HG03103 (cell line): ENCODE data around the gene CAMK2A.

ENCODE experiments used
- ATAC-seq: cut with Tn5 transposase; IDR thresholded peaks from one replicate; pipeline ENCODE4 v1.9.1; 2021; ENCODE audit warnings: low read depth; ENCODE audit not compliant: unreplicated experiment

CAMK2A gene

GRCh38 chr5:150195736-150196485 is 93.7 kb downstream of the CAMK2A start:
- ATAC-seq, result no peak

- ATAC-seq, result no peak
These were observed 97.1 kb downstream of the CAMK2A start for GRCh38 chr5:150192462-150192861.

DNA sequence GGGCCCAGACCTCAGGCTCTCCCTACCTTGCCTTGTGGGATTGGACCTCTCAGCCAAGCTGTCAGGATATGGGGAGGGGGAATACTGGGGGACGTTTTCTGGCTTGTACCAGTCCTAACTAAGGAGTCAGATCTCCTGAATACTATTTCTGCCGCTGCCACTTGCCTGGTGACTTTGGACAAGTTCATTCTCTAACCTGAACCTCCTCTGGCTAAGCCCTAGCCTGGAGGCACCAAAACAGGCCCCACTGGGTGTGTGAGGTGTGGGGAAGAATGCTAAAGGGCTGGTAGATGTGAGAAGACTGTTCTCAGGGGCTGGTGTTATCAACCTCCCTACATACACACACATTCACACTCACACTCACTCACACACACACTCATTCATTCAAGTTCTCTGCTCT is 98.6 kb downstream of the CAMK2A start:
- ATAC-seq, result no peak

DNA sequence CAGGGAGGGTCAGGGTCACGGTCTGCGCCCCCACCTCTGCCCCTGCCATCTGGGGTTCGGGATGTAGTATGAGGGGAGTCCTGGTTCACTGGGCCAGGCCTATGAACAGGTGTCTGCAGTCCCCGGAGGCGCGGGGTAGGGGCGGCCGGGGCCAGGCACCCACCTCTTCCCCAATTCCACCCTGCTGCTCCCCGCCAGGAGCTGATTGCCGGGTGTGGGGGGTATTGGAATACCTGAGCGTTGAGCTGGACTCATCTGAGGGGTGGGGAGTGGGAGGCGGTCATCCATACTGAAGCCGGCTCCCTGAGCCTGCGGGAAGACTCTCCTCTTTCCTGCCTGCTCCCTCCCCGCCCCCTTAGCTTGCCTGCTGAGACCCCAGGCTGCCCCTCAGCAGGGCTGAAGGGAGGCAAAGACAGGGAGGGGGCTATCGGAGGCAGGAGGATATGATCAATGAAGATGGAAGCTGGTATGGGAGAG is 99.0 kb downstream of the CAMK2A start:
- ATAC-seq, result no peak

- no peak for ATAC-seq
These were observed 99.7 kb downstream of the CAMK2A start, which contains the start of gene SLC6A7 for GRCh38 chr5:150189728-150190502. TSS of gene SLC6A7 (plus strand) at chr5:150190062. CDS start at chr5:150190328, 266 bp downstream.

- no peak for ATAC-seq
These were observed 100.2 kb downstream of the CAMK2A start for GRCh38 chr5:150189326-150189725.

DNA sequence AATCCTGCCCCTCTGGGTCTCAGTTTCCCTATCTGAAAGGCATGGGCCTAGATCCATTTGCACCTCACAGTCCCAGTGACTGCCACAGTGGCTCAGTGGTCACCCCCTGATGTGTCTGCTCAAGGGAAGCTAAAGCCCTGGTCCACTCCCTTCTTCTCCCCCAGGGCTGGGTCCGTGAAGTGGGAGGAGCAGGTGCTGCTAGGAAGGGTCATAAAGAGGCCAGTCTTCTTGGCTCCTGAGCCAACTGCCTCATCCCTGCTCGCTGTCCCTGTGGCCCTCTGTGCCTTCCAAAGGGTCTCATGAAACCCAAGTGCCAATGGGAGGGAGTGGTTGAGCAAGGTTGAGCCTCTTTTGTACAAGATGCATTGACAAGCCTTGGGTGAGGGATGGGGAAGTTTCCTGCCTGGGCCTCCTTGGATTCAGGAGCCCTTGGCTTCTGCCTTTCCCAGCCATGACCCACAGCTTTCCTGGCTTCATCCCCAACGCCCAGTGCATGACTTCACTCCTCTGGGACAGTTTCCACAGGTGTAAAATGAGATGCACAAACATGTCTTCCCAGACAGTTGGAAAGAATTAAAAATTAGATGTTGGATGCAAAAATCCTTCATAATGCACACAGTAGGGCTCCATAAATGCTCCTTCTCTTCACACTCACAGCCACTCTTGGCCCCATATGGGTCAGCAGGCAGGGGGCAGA is 101.3 kb downstream of the CAMK2A start:
- ATAC-seq, result no peak

DNA sequence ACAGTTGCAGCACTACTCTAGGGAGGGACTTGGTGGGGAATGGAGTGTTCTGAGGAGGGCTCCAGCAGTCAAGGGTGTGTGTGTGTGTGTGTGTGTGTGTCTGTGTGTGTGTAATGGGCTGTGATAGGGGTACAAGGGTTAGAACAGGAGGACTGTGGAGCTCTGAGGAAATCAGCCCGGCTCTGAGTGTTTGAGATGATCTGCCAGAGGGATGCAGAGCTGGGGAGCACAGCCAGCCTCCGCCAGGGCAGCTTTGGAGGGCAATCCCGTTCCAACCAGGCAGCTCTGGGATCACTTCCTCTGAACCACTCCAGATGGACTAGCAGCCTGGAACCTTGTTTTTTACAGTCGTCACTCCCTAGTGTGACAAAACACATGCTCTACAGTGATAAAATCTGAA is 102.7 kb downstream of the CAMK2A start:
- ATAC-seq, result no peak

DNA sequence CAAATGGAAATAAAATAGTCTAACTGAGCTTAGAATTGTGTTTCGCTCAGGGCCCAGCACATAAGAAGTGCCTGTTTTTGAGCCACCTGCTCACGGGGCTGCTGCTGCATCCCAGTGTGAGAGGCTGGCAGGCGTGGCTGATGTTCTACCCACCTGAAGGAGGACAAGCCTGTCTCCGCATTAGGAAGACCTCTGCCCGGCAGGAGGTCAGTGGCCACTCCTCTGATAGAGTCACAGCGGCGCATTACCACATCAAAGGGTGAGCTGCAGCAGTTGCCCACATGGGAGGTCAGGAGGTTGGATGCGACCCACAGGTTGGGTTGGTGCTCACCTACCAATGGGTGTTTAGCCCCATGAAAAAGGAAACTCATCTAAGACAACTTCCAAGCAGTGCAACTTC is 103.4 kb downstream of the CAMK2A start:
- no peak for ATAC-seq

- no peak for ATAC-seq
These were observed 104.3 kb downstream of the CAMK2A start for GRCh38 chr5:150184990-150185912.

DNA sequence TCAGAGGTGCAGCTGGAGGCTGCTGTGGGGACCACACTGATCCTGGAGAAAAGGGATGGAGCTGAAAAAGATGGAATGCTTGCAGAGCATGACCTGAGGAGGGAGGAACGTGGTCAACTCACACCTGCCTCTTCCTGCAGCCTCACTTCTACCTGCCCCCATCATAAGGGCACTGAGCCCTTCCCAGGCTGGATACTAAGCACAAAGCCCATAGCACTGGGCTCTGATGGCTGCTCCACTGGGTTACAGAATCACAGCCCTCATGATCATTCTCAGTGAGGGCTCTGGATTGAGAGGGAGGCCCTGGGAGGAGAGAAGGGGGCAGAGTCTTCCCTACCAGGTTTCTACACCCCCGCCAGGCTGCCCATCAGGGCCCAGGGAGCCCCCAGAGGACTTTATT is 105.6 kb downstream of the CAMK2A start:
- ATAC-seq, result no peak

DNA sequence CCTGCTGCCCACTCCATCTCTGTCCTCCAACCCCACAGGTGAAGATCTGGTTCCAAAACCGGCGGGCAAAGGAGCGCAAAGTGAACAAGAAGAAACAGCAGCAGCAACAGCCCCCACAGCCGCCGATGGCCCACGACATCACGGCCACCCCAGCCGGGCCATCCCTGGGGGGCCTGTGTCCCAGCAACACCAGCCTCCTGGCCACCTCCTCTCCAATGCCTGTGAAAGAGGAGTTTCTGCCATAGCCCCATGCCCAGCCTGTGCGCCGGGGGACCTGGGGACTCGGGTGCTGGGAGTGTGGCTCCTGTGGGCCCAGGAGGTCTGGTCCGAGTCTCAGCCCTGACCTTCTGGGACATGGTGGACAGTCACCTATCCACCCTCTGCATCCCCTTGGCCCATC is 106.1 kb downstream of the CAMK2A start:
- ATAC-seq, result no peak

GRCh38 chr5:150182774-150183173 is 106.8 kb downstream of the CAMK2A start:
- no peak for ATAC-seq

DNA sequence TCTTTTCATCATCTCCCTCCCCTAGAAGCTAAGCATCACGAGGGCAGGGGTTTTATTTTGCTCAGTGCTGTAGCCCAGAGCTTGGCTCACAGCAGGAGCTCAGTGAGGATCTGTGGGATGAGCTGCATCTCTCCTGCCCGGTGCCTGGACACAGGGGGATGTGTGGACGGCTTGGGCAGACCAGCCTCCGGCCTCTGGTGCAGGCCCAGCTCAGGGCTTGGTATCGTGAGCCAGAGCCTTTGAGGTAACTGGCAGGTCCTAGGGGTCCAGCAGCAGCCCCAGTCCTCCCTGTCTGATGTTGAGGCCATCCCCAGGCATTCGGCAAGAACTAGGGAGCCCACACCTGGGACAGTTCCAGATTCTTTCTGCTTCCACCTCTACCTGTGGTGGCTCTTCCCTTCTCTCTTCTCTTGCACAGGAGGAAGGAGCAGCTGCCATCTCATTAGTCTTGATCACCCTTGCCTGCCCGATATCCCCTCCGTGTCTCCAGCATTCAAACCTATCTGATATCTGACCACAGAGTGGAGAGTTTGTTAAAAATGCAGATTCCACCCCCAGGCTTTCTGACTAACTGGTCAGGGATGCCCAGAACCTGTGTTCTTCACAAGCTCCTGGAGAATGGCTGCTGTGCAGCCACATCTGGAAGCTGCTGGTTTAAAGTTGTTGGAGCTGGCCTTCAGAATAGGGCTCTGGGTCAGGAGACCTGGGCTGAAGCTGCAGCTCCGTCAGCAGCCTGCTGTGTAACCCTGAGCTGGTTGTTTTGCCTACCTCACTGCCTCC is 107.6 kb downstream of the CAMK2A start:
- ATAC-seq, result no peak

DNA sequence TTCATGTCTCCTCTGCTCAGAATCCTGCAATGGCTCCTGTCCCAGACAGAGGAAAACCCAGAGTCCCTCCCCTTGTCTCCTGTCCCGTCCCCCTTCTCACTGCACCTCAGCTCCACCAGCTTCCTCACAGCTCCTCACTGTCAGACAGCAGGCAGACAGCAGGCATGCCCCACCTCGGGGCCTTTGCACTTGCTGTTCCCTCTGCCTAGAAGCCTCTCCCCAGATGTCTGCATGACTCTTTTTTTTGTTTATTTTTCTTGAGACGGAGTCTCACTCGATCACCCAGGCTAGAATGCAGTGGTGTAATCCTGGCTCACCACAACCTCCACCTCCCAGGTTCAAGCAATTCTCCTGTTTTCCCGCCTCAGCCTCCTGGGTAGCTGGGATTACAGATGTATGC is 108.5 kb downstream of the CAMK2A start:
- ATAC-seq, result no peak

DNA sequence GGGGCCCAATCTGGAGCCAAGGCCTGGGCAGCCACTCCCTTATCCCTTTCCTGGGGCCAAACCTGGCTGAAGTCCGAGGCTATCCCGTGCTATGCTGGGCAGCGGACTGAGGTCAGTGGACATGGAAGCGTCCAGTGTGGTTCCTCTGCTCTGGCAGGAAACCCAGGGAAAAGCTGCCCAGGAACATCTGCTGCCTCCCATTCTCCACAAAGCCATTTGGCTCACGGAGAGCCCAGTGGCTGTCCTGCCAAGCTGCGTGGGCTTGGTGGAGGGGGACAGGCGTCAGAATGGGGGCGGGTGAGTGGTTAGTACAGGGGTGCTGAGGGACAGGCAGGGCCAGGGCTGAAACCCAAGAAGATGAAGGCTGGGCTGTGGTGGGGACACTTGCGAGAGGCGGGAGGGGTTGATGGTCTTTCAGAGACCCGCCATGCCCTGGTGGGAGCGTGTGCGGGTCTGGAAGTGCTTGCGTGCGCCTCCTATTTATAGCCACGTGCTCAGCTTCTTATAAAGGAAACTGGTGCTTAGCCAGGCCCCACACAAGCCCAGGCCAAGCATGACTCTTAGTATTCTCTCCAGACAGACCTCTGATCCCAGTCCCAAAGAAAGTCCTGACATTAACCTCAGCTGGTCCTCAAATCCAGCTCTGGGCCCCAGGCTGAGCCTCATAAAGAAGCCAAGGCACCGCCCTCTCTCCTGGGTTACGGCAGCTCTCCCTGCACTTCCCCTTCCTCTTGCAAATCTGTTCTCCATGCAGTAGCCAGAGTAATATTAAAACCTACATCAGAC is 109.1 kb downstream of the CAMK2A start:
- ATAC-seq, result no peak

GRCh38 chr5:150179019-150179620 is 110.5 kb downstream of the CAMK2A start:
- no peak for ATAC-seq

GRCh38 chr5:150178262-150178661 is 111.3 kb downstream of the CAMK2A start:
- ATAC-seq, result no peak
